HG03108 (cell line): ENCODE data around the gene TRIP6.
"Not testable (repeated sequence)": the region's sequence is repeated elsewhere in the genome, so short reads cannot be mapped to it uniquely, and the experiment has no call there.

Experiments
- ATAC-seq: cut with Tn5 transposase; IDR thresholded peaks from one replicate; pipeline ENCODE4 v1.9.1; 2021; ENCODE audit warnings: moderate library complexity; ENCODE audit not compliant: unreplicated experiment

TRIP6 gene

DNA sequence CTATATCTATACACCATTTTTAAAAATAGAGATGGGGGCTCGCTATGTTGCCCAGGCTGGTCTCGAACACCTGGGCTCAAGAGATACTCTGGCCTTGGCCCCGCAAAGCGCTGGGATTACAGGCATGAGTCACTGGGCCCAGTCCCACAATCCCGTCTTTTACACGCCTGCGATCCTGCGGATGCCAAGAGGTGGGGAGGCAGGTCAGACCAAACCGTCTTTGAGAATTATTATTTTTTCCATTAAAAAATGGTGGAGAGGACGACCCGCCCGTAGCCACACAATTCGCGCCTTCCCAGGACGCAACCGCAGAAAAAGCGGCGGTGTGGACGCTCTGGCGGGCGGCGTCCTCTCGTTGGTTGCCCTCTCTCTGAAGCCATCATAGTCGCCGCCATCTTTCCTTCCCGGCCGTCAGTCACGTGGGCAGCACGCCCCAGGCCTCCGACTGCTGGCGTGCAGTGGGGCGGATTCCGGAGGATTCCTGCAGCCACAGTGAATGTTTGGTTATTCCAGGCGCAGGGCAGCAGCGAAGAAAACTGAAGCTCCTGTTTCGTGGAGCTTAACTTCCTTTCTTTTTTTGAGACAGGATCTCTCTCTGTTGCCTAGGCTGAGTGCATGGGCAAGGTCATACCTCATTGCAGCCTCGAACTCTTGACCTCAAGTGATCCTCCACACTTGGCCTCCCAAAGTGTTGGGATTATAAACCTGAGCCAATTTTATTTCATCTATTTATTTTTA, 29.9 kb upstream of the TRIP6 start:
- ATAC-seq = no peak

DNA sequence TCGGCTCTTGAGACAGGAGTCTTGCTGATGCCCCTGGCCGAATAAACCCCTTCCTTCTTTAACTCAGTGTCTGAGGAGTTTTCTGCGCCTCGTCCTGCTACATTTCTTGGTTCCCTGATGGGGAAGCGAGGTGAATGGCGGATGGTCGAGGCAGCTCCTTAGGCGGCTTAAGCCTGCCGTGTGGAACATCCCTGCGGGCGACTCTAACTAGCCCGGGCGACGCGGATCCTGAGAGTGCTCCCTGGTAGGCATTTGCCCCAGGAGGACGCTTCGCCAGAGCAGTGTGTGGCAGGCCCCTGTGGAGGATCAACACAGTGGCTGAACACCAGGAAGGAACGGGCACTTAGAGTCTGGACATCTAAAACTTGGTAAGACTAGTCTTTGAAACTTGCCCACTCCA, 27.8 kb upstream of the TRIP6 start:
- ATAC-seq = no peak

DNA sequence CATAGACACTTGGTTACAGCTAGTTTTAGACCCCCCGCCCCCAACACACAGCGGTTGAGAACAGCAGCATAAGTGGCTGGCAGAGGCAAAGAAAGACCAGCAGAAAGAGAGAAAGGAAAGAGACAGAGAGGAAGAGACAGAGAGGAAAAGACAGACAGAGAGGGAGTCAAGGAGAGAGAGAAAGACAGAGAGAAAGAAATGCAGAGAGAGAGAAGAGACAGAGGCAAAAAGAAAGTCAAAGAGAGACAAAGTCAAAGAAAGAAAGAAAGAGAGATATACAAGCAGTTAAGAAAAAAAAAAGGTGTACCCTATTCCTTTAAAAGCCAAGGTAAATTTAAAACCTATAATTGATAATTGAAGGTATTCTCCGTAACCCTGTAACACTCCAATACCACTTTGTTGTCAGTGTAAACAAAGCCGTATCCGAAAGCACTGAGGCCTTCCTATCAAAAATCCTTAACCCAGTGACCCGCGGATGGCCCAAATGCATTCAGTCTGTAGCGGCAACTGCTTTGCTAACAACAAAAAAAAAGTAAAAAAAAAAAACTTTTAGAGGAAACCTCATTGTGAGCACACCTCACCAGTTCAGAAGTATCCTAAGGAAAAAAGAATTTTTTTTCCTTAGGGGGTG, 26.6 kb upstream of the TRIP6 start:
- ATAC-seq = no peak

DNA sequence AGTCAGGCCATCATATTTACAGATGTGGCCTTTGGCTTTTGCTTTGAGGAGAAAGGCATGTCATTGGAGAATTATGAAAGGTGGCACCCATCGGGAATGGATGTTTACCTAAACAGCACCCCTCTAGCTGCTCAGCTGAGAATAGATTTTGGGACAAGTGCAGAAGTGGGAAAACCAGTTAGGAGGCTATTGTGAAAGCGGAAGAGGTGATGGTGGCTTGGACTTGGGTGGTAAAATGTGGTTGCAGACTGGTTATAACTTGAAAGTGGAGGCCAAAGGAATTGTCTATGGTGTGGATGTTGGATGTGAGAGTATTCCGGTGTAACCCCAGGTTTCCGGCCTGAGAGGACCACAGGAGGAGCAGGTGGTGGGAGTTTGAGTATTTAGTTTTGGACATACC, 19.8 kb upstream of the TRIP6 start:
- no peak for ATAC-seq

DNA sequence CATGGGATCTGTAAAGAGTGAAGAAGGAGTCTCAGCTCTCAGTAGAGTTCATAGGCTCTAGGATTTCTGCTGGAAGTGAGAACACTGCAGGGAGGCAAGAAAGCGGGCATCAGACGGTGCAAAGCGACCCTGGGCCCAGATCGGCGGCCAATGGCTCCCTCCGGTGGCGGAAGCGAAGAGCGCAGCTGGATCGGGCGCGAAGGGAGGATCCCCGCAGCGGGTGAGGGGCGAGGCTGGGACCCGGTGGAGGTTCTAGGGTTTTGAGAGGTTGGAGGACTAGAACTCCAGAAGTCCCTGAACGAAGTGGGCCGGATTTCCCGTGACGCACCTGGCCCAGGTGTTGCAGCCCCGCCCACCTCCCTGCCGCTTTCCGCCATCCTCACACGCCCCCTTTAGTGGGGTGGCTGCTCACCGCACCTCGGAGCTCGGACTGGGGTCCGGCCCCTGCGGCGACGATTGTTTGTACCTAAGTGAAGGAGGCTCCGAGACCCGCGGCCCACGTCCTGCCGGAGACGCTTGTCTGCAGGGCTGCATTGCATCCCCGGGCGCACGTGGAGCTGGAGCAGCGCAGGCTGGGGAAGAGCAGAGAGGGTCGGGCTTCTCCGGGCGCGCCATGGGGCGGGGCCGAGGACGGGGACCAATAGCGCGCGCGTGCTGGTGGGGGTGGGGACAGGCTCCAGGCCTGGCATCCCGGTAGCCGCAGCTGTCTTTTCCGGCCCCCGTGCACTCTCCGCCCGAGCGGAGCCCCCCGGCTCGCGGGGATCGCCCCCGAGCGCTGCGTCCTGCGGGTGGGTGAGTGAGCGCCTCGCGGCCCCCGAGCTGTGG, 14.9 kb upstream of the TRIP6 start, which contains the start of gene SLC12A9:
Gene SLC12A9, plus strand, starts transcription at position 666 of the 825 bp plus-strand sequence. CDS start 1,485 bp downstream, outside the sequence.
- peak; percentile 91 for ATAC-seq

DNA sequence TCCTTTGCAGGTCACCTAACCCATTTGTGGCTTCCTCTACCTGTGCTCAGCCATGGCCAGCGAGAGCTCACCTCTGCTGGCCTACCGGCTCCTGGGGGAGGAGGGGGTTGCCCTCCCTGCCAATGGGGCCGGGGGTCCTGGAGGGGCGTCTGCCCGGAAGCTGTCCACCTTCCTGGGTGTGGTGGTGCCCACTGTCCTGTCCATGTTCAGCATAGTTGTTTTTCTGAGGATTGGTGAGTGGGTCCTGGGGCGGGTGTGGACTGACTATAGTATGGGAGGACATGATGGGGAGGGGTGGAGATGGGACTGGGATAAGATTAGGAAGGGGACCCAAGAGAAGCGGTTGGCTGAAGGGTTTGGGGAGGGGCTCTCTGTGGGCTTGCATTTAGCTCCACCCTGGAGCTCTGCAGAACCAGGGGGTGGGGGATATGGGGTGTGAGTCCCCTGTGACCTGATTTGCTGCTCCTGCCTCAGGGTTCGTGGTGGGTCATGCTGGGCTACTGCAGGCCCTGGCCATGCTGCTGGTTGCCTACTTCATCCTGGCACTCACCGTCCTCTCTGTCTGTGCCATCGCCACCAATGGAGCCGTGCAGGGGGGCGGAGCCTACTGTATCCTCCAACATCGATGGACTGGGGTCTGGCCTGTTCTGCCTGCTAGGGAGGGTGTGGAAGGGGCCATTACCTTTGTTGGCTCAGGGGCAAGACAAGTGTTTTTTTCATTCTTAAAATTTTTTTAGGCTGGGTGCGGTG, 12.9 kb upstream of the TRIP6 start:
- no peak for ATAC-seq

DNA sequence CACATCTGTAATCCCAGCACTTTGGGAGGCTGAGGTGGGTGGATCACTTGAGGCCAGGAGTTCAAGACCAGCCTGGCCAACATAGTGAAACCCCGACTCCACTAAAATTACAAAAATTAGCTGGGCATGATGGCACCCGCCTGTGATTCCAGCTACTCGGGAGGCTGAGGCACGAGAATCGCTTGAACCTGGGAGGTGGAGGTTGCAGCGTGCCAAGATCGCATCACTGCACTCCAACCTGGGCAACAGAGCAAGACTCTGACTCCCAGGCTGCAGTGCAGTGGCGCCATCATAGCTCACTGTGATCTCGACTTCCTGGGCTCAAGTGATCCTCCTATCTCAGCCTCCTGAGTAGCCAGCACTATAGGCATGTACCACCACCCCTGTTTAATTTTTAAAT, 12.3 kb upstream of the TRIP6 start:
- ATAC-seq = not testable (repeated sequence)

DNA sequence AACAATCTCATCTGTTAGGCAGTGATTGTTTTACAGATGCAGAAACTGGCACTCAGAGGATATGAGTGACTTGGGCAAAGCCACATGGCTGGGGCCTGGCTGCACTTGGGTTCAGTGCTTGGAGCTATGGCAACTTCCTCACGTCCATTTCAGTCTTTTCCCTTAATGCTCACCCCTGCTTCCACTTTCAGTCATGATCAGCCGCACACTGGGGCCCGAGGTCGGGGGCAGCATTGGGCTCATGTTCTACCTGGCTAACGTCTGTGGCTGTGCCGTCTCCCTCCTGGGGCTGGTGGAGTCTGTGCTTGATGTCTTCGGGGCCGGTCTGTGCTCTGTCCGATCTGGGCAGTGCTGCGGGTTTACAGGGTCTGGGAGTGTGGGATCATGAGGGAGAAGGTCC, 11.7 kb upstream of the TRIP6 start:
- ATAC-seq = no peak

DNA sequence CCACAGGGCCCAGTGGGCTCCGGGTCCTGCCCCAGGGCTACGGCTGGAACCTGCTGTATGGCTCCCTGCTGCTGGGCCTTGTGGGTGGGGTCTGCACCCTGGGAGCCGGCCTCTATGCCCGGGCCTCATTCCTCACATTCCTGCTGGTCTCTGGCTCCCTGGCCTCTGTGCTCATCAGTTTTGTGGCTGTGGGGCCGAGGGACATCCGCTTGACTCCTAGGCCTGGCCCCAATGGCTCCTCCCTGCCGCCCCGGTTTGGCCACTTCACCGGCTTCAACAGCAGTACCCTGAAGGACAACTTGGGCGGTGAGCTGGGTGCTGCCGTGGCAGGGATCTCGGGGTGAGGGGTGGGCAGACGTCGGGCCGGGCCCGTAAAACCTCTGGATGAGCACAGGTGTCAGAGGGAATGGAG, 10.3 kb upstream of the TRIP6 start:
- no peak for ATAC-seq

DNA sequence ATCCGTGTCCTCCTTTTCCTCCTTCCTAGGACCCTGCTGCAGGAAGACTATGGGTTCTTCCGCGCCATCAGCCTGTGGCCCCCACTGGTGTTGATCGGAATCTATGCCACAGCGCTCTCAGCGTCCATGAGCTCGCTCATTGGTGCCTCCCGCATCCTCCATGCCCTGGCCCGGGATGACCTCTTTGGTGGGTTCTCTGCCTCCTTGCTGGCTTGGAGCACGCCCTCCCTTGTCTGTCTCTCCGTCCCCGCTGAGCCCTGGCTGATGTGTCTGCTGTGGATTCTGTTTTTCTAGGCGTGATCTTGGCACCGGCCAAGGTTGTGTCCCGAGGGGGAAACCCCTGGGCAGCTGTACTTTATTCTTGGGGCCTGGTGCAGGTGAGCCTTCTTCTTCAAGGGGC, 7.3 kb upstream of the TRIP6 start:
- ATAC-seq = no peak

DNA sequence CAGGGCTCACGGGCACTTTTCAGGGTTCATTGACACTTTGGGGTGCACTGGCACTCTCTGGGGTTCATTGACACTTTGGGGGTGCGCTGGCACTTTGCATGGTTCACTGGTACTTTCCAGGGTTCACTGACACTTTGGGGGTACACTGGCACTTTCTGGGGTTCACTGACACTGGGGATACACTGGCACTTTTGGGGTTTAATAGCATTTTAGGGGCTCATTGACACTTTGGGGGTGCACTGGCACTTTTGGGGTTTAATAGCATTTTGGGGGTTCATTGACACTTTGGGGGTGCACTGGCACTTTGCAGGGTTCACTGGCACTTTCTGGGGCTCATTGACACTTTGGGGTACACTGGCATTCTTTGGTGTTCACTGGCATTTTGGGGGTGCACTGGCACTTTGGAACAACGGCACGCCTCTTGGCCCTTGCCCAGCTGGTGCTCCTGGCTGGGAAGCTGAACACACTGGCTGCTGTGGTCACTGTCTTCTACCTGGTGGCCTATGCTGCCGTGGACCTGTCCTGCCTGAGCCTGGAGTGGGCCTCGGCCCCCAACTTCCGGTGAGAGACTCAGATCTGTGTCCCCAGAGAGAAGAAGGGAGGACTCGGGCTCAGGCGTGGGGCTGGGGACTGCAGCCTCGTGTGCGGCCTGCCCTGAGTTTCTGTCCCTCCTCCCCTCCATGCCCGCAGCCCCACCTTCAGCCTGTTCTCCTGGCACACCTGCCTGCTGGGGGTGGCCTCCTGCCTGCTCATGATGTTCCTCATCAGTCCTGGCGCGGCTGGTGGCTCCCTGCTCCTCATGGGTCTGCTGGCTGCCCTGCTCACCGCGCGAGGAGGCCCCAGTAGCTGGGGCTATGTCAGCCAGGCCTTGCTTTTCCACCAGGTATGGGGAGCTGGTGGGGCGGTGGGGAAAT, 6.2 kb upstream of the TRIP6 start:
- no peak for ATAC-seq

DNA sequence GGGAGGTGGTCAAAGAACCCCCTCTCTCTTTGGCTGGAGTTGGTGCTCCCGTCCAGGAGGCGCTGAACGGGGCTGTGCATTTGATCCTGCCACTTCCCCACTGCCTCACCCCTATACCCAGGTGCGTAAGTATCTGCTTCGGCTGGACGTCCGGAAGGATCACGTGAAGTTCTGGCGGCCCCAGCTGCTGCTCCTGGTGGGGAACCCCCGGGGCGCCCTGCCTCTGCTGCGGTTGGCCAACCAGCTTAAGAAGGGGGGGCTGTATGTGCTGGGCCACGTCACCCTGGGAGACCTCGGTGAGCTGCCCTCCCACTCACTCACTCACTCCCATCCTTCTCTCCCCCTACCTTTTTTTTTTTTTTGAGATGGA, 5.6 kb upstream of the TRIP6 start:
- no peak for ATAC-seq

DNA sequence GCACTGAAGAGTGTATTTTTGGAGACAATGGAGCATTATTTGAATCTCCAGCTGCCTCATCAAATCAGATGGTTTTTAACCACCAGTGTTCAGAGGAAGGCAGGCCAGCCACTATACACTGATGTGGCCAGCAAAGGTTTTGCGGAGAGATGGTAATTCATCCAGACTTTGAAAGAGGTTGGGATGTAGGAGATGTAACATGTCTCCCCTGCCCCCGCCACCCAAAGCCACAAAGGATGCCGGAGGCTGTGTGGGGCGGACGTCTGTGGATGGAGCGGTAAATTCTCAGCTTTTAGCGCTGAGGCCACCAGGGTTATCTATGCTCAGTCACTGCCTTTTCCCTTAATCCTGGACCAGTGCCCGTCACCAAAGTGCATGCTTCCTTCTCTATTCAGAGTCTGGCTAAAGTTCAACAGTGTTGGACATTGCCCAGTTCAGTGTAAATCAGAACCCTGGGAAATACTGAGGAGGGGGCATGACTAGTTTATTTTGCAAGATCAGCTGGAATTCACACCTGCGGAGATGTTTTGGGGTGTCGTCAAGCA, 3.7 kb upstream of the TRIP6 start:
- no peak for ATAC-seq

DNA sequence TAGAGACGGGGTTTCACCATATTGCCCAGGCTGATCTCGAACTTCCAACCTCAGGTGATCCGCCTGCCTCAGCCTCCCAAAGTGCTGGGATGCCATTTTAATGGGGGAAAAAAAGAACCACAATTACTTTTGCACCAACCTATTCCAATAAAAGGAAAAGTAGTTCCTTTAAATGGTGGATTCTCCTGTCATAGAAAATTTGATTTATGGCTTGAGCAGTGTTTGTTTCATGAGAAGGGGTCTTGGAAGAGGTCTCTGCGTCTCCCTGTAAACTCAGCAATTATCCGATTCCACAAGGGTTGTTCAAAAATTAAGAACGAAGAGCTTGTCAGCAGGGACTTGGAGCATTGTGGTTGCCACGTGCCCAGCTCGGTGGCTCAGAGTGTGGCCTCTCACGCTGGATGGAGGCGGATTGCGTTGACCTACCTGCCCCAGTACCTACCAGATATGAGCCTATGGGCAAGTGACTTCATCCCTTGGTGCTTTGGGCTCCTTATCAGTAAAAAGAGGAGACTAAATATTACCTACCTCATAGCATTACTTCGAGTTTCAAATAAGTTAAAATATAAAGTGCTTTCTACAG, 2.8 kb upstream of the TRIP6 start:
- no peak for ATAC-seq

DNA sequence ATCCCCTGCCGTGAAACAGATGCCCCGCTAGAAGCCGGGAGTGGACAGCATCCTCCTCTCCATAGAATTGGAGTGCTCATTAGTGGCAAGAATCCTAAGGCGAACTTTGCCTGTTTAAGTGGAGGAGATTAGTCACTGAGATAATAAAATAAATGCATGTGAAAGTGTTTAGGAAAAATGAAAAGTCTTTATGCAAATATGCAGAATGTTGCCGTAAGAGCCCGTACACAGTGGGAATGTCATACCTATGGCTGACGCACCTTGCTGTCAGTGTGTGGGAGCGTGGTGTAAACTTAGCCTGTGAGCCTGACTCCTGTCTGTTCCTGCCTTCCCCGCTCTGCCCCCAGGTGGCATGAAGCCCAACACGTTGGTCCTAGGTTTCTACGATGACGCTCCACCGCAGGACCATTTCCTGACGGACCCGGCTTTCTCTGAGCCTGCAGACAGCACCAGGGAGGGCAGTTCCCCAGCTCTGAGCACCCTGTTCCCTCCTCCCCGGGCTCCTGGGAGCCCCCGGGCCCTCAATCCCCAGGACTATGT, 1.7 kb upstream of the TRIP6 start:
- no peak for ATAC-seq

DNA sequence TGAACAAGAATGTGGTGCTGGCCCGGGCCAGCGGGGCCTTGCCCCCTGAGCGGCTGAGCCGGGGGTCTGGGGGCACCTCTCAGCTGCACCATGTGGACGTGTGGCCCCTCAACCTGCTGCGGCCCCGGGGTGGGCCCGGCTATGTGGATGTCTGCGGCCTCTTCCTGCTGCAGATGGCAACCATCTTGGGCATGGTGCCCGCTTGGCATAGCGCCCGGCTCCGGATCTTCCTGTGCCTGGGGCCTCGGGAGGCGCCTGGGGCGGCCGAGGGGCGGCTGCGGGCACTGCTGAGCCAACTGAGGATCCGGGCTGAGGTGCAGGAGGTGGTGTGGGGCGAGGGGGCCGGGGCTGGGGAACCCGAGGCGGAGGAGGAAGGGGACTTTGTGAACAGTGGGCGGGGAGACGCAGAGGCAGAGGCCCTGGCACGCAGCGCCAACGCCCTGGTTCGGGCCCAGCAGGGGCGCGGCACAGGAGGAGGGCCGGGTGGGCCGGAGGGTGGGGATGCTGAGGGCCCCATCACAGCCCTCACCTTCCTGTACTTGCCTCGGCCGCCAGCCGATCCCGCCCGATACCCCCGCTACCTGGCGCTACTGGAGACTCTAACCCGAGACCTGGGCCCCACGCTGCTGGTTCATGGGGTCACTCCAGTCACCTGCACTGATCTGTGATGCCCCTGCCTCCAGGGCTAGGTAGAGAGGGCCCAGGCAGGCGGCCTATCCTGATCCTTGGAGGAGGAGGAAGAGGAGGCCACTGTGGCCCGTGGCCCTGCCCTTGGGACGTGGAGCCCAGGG, 1.1 kb upstream of the TRIP6 start:
- ATAC-seq = no peak

DNA sequence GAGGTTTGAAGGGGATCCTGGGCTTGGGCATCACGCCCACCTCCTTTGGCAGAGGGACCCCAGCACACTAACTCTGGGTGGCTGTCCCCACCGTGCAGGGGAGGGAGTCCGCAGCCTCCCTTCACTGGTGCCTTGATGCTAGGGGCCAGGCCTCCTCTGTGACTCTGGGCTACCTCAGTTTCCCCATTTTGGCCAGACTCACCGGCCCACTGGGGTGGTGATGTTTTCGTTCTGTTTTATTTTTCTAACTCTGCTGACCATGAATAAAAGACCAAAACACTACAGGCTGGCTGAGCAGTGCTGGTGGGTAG, 503 bp upstream of the TRIP6 start:
- no peak for ATAC-seq

DNA sequence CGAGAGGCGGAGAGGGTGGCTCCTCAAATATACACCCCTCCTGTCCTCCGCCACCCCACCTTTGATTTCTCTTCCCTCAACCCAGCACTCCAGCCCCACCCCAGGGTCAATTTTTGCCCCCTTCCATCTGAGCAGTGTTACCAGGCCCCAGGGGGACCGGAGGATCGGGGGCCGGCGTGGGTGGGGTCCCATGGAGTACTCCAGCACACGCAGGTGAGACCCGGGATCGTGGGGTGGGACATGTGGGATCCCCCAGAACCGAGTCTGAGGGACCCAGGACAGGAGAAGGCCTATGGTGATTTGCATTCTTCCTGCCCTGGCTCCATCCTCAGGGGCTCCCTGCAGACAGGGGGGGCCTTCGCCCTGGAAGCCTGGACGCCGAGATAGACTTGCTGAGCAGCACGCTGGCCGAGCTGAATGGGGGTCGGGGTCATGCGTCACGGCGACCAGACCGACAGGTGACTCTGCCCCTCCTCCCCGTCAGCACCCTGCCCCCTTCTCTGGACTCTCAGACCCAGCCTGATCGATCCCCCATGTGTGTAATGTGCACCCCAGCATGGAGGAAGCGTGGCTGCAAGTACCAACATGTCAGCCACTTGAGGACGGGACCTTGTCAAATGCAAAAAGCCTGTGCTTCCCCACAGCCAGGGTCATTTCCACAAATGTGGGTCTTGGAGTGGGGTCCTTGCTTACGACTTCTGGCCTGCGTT, 744 bp downstream of the TRIP6 start:
- no peak for ATAC-seq
